NCI-H345 (cell line): ENCODE data around the gene HSD11B2.

Experiments
- DNase-seq: peaks from one replicate; lab custom pipeline; 2025; lab: John Stamatoyannopoulos, UW

Gene HSD11B2

DNA sequence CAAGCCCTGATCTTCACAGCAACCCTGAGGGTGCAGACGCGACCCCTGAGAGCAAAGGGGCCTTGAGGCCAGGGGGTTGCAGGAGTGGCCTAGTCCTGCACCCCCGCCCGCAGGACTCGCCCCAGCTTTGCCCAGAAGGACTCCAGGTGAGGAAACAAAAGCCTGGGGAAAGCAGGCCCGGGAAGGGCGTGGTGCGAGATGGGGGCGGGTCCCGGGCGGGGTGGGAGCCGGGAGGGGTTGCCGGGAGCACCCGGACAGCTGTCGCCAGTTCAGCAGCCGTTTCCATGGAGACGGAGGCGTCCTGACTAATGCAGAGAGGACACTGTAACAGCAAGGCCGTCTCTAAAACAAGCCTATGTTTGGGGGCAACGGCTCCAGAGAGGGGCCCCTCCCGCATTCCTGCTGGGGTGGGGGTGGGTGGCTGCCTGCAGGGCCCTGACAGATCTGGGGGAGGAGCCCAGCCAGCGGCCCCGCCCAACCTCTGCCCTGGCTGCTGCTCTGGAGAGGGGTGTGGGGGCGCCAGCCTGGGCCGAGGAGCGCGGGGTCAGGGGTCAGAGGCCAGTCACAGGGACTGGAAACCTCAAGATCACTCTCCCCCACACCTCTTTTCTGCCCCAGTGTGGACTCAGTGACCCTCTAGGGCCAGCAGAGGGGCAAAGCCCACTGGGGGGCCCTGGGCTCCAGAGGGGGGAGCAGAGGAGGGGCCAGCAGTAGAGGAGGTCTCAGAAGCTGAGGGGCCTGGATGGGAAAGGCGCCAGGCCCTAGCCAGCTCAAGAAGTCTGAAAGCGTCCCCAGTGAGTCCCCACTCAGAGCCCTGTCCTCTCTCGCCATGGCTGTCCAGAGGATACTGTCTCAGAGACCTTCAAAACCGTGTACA lies 34.5 kb upstream of the HSD11B2 start:
- peak; percentile 88 for DNase-seq

DNA sequence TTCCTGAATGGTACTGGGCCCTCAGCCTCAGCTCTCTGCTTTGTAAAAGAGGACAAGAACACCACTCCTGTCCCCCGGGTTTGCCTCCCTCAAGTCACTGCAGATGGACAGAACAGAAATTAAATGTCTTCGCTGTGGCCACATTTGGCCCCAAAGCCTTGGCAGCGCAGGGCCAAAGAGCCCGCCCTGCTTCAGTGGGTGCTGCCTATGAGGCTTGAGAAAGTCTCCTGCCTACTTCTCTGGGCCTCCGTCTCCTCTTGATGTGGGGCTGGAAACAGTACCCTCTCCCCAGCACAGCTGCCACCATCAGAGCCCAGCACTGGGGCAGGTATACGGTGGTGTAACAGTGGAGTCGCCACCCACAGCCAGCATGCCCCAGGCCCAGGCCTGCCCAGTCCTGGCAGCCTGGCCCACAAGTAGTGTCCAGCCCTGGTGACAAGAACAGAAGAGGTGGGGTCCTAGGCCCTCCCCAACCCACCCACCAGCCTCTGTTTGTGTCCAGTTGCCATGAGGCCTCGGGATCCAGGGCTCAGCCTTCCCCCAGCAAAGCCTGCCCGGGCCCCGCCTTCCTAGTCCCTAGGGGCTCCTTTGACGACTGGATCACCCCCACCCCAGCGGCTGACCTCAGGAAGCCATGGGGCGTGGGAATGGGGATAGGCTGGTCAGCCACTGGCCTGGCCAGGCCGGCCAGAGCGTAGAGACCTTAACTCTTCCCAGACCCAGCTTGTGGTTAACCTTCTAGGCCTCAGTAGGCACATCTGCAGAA lies 33.7 kb upstream of the HSD11B2 start:
- DNase-seq = no peak

DNA sequence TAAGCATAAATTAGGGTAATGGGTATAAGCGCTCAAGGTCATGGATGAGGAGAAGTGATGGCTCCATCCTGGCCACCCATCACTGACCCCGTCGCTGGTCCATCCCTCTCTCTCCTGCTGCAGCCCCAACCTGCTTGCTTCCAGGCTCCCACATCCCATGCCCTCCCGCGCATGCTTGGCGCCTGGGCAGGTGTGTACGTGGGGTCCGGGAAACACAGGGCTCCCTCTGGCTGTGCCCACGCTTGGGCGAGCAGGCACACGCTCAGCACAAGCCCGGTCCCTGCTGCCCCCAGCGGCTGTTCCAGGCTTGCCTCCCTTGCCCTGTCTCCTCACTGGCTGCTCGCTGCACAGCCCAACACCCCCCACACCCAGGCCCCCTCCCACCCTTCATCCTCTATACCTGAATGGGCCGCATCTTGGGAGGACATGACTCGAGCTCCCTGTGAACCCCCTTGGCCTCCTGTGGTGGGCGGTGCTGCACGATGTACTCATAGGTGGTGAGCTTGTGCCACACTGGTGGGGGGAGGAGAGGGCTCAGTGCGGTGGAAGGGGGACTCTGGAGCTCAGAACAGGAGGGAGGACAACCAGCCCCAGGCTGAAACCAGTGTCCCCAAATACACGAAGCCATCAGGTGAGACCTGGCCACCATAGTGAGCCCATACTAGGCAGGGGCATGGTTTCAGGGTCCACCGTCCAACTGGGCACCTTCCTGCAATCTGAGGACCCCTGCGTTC lies 32.9 kb upstream of the HSD11B2 start:
- no peak for DNase-seq

DNA sequence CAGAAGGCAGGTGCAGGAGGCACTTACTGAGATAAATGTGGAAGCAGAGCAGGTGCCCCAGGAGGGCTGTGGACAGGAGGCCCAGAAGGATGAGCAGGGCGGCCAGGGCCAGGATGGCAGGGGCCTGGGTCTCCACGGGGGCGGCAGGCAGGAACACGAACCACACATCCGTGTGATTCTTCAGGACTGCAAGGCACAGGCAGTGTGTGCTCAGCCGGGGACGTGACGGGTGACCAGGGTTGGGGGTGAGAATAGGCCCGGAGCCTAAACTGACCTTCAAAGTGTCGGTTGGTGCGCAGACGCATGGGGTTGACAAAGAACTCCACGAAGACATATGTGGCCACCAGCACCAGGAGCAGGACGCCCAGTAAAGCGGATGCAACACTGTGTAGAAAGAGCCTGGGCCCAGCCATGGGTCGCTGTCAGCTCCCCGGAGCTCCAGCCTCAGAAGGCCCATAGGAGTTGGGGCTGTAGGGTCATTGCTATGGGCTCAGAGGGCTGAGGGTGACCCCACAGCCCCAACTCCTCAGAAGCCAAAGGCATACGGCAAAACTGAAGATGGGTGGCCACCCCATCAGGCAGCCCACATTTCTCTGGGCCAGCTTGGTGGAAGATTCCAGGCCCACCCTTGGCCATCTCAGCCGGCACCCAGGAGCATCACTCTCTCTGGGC lies 32.2 kb upstream of the HSD11B2 start:
- no peak for DNase-seq

GRCh38 chr16:67399218-67399733 lies 31.6 kb upstream of the HSD11B2 start:
- DNase-seq = no peak

- peak; percentile 82 for DNase-seq
These were observed 30.9 kb upstream of the HSD11B2 start for GRCh38 chr16:67399749-67400704.

DNA sequence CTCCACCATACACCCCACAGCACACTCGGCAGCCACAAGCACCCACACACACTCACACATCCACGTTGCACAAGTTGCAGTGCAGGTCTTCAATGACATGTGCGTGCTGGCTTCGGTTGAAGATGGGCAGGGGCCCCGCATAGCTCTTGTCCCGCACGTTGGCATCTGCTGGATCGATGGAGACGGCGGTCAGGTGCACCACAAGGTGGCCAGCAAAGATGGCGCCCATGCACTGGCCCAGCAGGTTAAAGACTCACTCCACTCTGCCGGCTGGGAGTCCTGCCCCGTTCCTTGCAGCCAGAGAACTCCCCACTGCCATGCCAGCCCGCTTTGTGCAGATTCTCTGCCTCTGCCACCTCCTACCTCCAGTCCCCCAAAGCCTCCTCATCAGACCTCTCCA lies 30.0 kb upstream of the HSD11B2 start:
- DNase-seq = no peak

- DNase-seq = no peak
These were observed 26.9 kb upstream of the HSD11B2 start for GRCh38 chr16:67403976-67404555.

GRCh38 chr16:67404740-67405226 lies 26.1 kb upstream of the HSD11B2 start:
- peak; percentile 18 for DNase-seq

- no peak for DNase-seq
These were observed 25.6 kb upstream of the HSD11B2 start for GRCh38 chr16:67405336-67405735.

- no peak for DNase-seq
These were observed 24.6 kb upstream of the HSD11B2 start for GRCh38 chr16:67406111-67406971.

GRCh38 chr16:67407176-67407787 lies 23.6 kb upstream of the HSD11B2 start:
- DNase-seq = no peak

GRCh38 chr16:67407788-67408452 lies 23.0 kb upstream of the HSD11B2 start:
- DNase-seq = no peak

DNA sequence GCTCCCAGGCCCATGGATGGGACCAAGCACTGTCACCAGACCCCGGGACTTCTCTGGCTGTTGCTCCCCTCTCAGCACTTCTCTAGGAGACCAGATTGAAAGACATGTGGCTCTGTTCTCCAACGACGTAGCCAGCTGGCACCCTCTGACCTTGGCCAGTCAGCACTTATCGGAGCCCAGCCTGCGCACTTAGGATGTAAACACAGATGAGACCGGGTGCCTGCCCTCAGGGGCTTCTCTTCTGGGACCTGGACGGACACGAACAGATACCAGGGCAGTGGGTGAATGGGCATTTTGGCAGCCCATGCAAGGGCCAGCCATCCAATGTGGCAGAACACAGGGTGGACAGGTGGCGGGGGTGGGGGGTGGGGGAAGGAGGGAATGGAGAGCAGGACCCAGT lies 21.3 kb upstream of the HSD11B2 start:
- DNase-seq = no peak

DNA sequence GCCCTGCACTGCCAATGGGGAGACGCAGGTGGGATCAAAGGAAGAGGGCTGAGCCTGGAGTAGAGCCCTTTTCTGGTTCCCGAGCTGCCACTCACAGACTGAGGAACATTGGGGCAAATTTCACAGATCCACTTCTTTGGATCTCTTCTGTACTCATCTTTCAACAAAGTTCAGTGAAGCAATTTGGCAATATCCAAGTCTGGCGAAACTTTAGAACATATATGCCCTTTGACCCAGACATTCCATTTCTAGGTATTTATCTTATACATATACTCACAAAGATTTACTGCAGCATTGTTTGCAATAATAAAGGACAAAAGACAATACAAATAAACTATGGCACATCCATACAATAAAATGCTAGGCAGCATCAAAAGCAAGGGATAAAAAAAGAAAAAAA lies 19.6 kb upstream of the HSD11B2 start:
- DNase-seq = no peak

DNA sequence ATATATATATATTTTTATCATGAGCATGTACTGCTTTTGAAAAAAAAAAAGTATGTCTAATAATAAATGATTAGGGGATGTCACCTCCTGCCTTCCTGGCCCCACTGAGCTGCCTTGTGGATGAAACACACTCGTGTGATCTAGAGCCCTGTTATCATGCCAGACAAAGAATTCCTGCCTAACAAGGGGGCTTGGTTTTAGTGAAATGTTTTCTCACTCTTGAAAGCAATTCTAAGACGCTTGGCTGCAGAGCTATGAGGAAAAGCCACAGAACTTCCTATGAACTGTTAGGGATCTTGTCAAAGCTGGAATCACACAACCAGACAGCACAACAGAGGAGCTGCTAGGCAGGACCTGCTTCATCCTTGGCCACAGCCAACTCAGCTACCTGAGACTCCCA lies 18.6 kb upstream of the HSD11B2 start:
- no peak for DNase-seq

DNA sequence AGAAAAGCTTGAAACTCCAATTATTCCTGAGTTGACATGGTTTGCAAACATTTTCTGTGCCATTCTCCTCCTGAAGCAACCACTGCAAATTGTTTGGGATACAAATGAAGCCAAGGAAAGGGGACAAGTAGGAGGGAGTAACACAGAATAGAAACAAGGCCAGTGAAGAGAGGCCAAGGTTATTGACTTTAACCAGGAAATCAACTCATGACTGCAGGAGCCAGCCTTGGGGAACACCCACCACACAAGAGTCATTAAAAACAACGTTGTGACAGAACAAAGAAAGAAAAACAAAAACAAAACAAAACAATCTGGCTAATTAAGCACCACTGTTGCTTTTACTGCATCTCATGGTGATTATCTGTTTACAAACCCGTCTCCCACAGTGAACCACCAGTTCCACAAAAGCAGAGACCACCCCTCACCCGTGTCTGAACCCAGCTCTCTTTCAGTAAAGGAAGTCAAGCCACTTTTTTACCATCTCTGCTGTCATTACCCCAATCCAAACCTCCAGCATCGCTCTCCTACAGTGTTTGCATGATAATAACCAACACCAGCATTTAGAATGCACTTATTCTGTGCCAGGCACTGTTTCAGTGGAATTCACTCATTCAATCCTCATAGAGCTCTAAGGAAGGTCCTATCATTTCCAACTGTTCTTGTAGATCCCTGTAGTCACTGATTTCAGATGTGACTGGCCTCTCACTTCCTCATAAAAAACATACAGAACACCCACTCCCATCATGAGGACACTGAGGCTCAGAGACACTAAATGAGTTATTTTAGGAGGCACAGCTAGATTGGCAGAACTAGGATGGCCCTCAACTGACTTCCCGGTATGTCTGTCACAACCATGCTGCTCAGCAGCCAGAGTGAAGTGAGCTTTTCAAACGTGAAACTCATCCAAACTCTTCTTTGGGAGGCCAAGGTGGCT lies 16.7 kb upstream of the HSD11B2 start:
- DNase-seq = no peak
